NCI-H2107 treated with DMSO at 0.1 percent for 48 hours (cell line): ENCODE measurements around the gene GP1BB.

ENCODE experiments used
- DNase-seq: peaks from one replicate; lab custom pipeline; 2025; ENCODE audit not compliant: unreplicated experiment; lab: John Stamatoyannopoulos, UW

Gene GP1BB

GRCh38 chr22:19714312-19715187 lies 8.8 kb upstream of the GP1BB start, which contains the start of gene SEPTIN5:
Gene SEPTIN5 (plus strand): TSS chr22:19714503. CDS start chr22:19714589, 86 bp downstream.
- DNase-seq: no peak

GRCh38 chr22:19715188-19715930 lies 8.0 kb upstream of the GP1BB start:
- no peak for DNase-seq

GRCh38 chr22:19716041-19716828 lies 7.1 kb upstream of the GP1BB start:
- DNase-seq: no peak

- DNase-seq: no peak
These were observed 6.6 kb upstream of the GP1BB start for GRCh38 chr22:19716829-19717105.

- no peak for DNase-seq
These were observed 6.2 kb upstream of the GP1BB start for GRCh38 chr22:19717181-19717580.

- no peak for DNase-seq
These were observed 5.5 kb upstream of the GP1BB start for GRCh38 chr22:19717691-19718455.

GRCh38 chr22:19718456-19719049 lies 4.8 kb upstream of the GP1BB start:
- no peak for DNase-seq

- no peak for DNase-seq
These were observed 4.3 kb upstream of the GP1BB start for GRCh38 chr22:19719050-19719482.

GRCh38 chr22:19719488-19720021 lies 3.8 kb upstream of the GP1BB start:
- no peak for DNase-seq

- no peak for DNase-seq
These were observed 3.0 kb upstream of the GP1BB start for GRCh38 chr22:19720150-19720827.

- no peak for DNase-seq
These were observed 2.4 kb upstream of the GP1BB start for GRCh38 chr22:19720999-19721329.

GRCh38 chr22:19721330-19722177 lies 1.8 kb upstream of the GP1BB start:
- no peak for DNase-seq

- DNase-seq: no peak
These were observed 959 bp upstream of the GP1BB start for GRCh38 chr22:19722178-19722981.

GRCh38 chr22:19722982-19723231 lies 432 bp upstream of the GP1BB start:
- DNase-seq: no peak

- DNase-seq: no peak
These were observed 866 bp downstream of the GP1BB start for GRCh38 chr22:19723983-19724827.

- DNase-seq: no peak
These were observed 1.8 kb downstream of the GP1BB start for GRCh38 chr22:19724927-19725661.
